Measurements from ENCODE around the gene PLEKHA1.

GRCh38 chr10:122467701-122468100, 93.2 kb downstream of the PLEKHA1 start:
- TF ChIP-seq, protein P1, sequence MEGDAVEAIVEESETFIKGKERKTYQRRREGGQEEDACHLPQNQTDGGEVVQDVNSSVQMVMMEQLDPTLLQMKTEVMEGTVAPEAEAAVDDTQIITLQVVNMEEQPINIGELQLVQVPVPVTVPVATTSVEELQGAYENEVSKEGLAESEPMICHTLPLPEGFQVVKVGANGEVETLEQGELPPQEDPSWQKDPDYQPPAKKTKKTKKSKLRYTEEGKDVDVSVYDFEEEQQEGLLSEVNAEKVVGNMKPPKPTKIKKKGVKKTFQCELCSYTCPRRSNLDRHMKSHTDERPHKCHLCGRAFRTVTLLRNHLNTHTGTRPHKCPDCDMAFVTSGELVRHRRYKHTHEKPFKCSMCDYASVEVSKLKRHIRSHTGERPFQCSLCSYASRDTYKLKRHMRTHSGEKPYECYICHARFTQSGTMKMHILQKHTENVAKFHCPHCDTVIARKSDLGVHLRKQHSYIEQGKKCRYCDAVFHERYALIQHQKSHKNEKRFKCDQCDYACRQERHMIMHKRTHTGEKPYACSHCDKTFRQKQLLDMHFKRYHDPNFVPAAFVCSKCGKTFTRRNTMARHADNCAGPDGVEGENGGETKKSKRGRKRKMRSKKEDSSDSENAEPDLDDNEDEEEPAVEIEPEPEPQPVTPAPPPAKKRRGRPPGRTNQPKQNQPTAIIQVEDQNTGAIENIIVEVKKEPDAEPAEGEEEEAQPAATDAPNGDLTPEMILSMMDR (IDR thresholded peaks at IDR 0.05), result no peak
- no peak for TF ChIP-seq ZFX (IDR thresholded peaks at IDR 0.05; ENCODE audit: borderline replicate concordance)
